PC-3 (cell line): Measurements from ENCODE around the gene GOLGA7B. TPM values are rescaled to one million over a fixed set of nuclear protein-coding genes. Genes with fewer than 3 reads are reported as not detected.

ENCODE experiments used
- ATAC-seq: fragments of 200-7000 bp; cut with Tn5 transposase; 2 replicates; pipeline ENCODE4 v1.9.1; 2020; ENCODE audit warnings: mild to moderate bottlenecking, moderate library complexity
- BruUV-seq: library from RNA; stranded (reverse); fragments of 400-500 nt; replicated peaks from 2 replicates; lab custom pipeline; 2021; lab: Mats Ljungman, UMichigan
- CTCF ChIA-PET: fragments of 300-600 bp; sonication (Branson Sonifier 250); formaldehyde crosslinking; loops from one replicate; lab custom pipeline; 2022; ENCODE audit warnings: antibody characterized with exemption; lab: Charles Lee
- POLR2A ChIA-PET: fragments of 300-600 bp; sonication (Branson Sonifier 250); formaldehyde crosslinking; loops from one replicate; lab custom pipeline; 2022; ENCODE audit warnings: antibody characterized with exemption; ENCODE audit not compliant: unreplicated experiment; lab: Charles Lee
- DNase-seq: peaks from one replicate; pipeline ENCODE4 v3.0.0-alpha.2; 2015
- H2AFZ ChIP-seq: fragments of 300-600 bp; sonication (generic); 2 replicates; pipeline ENCODE4 v1.6.0; 2016; ENCODE audit warnings: antibody characterized with exemption, low read length
- H3F3A ChIP-seq: fragments of 300-600 bp; sonication (generic); one replicate; pipeline ENCODE4 v1.6.0; 2017; ENCODE audit warnings: antibody characterized with exemption, low read length, control low read depth, mild to moderate bottlenecking; ENCODE audit not compliant: unreplicated experiment
- H3K27ac ChIP-seq: fragments of 300-600 bp; sonication (generic); 2 replicates; pipeline ENCODE4 v1.5.1; 2016; ENCODE audit warnings: mild to moderate bottlenecking, low read length
- H3K27me3 ChIP-seq: fragments of 300-600 bp; sonication (generic); 2 replicates; pipeline ENCODE4 v1.6.1; 2016; ENCODE audit warnings: low read length, mixed read lengths
- H3K36me3 ChIP-seq: fragments of 300-600 bp; sonication (generic); 2 replicates; pipeline ENCODE4 v1.6.1; 2016; ENCODE audit warnings: low read depth, mixed run types, low read length, mixed read lengths
- H3K4me1 ChIP-seq: fragments of 300-600 bp; sonication (generic); 2 replicates; pipeline ENCODE4 v1.5.1; 2016; ENCODE audit warnings: low read length; ENCODE audit not compliant: insufficient read depth
- H3K4me2 ChIP-seq: fragments of 300-600 bp; sonication (generic); 2 replicates; pipeline ENCODE4 v1.6.0; 2016; ENCODE audit warnings: low read length
- H3K4me3 ChIP-seq: fragments of 300-600 bp; sonication (generic); 2 replicates; pipeline ENCODE4 v1.5.1; 2016; ENCODE audit warnings: mild to moderate bottlenecking, low read length, mixed read lengths
- H3K79me2 ChIP-seq: fragments of 300-600 bp; sonication (generic); 2 replicates; pipeline ENCODE4 v1.6.1; 2017; ENCODE audit warnings: low read length, mixed read lengths
- H3K9ac ChIP-seq: fragments of 300-600 bp; sonication (generic); 2 replicates; pipeline ENCODE4 v1.6.0; 2016; ENCODE audit warnings: mild to moderate bottlenecking, low read length
- H3K9me2 ChIP-seq: fragments of 300-600 bp; sonication (generic); replicated peaks from 2 replicates; pipeline ENCODE4 v1.6.1; 2016; ENCODE audit warnings: mixed run types, low read length, mixed read lengths
- H3K9me3 ChIP-seq: fragments of 300-600 bp; sonication (generic); 2 replicates; pipeline ENCODE4 v1.6.1; 2016; ENCODE audit warnings: low read length, mixed read lengths
- H4K20me1 ChIP-seq: fragments of 300-600 bp; sonication (generic); 2 replicates; pipeline ENCODE4 v1.6.1; 2016; ENCODE audit warnings: low read length, mixed read lengths
- CTCF ChIP-seq: fragments of 300-600 bp; sonication (generic); conservative IDR thresholded peaks from 2 replicates; pipeline ENCODE4 v1.5.1; 2017; ENCODE audit warnings: antibody characterized with exemption, low read depth, mild to moderate bottlenecking, low read length
- EZH2 ChIP-seq: fragments of 300-600 bp; sonication (generic); IDR thresholded peaks from one replicate; pipeline ENCODE4 v1.6.1; 2017; ENCODE audit warnings: antibody characterized with exemption, mild to moderate bottlenecking, low read length; ENCODE audit not compliant: unreplicated experiment
- EZH2phosphoT487 ChIP-seq: fragments of 300-600 bp; sonication (generic); IDR thresholded peaks from 2 replicates; pipeline ENCODE4 v1.6.1; 2018; ENCODE audit warnings: mild to moderate bottlenecking, antibody characterized with exemption, low read length, borderline replicate concordance
- intact Hi-C: fragments of 100-400 bp; cut with micrococcal nuclease; formaldehyde crosslinking; loops from 2 replicates; pipeline ENCODE4 v1.9.0; 2023
- total RNA-seq: library from RNA; depleted of rRNA; stranded (reverse); fragments of >200 nt; gene quantifications from 2 replicates; pipeline ENCODE4 v1.2.3, GENCODE V29; 2014

The GOLGA7B gene
- total RNA-seq, 1 experiment from 2014 or later = 0.26 TPM

GRCh38 chr10:97905276-97905675 is 55.6 kb downstream of the GOLGA7B start:
- H4K20me1 ChIP-seq = no peaks in the 10 kb centered on the region
- intact Hi-C loops = no loop called here
- no peak overlapping the region for H2AFZ ChIP-seq
- TF ChIP-seq CTCF = no peak
- TF ChIP-seq EZH2 = no peak
- TF ChIP-seq EZH2phosphoT487 = no peak
- ChIA-PET CTCF (no interaction called here), POLR2A (no interaction called here)
- H3K9ac ChIP-seq = no peak overlapping the region
- no peak overlapping the region for H3K4me3 ChIP-seq
- H3K79me2 ChIP-seq = no peaks in the 10 kb centered on the region
- DNase-seq (no peak), ATAC-seq (no peak)
- H3K9me3 ChIP-seq = no peaks in the 10 kb centered on the region
- H3K4me2 ChIP-seq = no peak overlapping the region
- no peaks in the 10 kb centered on the region for H3K36me3 ChIP-seq
- H3K27me3 ChIP-seq = peaks cover 18% of the 10 kb centered on the region
- H3K27ac ChIP-seq = no peak overlapping the region
- no peaks in the 10 kb centered on the region for H3K4me1 ChIP-seq
- BruUV-seq = no TSS peak
- H3F3A ChIP-seq = no peaks in the 10 kb centered on the region
- no peaks in the 10 kb centered on the region for H3K9me2 ChIP-seq

GRCh38 chr10:97907211-97907610 is 57.6 kb downstream of the GOLGA7B start:
- Histone ChIP-seq H3K27ac (no peak overlapping the region), H3K9me2 (no peaks in the 10 kb centered on the region), H4K20me1 (no peaks in the 10 kb centered on the region), H3K9me3 (no peaks in the 10 kb centered on the region), H3K36me3 (no peaks in the 10 kb centered on the region), H3K27me3 (peaks cover 18% of the 10 kb centered on the region), H3K4me3 (no peak overlapping the region), H3K4me2 (no peak overlapping the region), H3K4me1 (no peaks in the 10 kb centered on the region), H3K9ac (no peak overlapping the region), H3F3A (no peaks in the 10 kb centered on the region), H3K79me2 (no peaks in the 10 kb centered on the region), H2AFZ (no peak overlapping the region)
- intact Hi-C loops = no loop called here
- TF ChIP-seq EZH2phosphoT487 (no peak), EZH2 (no peak), CTCF (no peak)
- BruUV-seq = no TSS peak
- no peak for ATAC-seq
- no peak for DNase-seq
- CTCF ChIA-PET = no interaction called here
- POLR2A ChIA-PET = no interaction called here

- ChIA-PET CTCF (no interaction called here), POLR2A (no interaction called here)
- DNase-seq = no peak
- no peak for ATAC-seq
- Histone ChIP-seq H3K27ac (no peak overlapping the region), H3F3A (no peaks in the 10 kb centered on the region), H3K4me2 (no peak overlapping the region), H4K20me1 (no peaks in the 10 kb centered on the region), H3K4me3 (no peak overlapping the region), H3K9ac (no peak overlapping the region), H3K9me3 (no peaks in the 10 kb centered on the region), H3K36me3 (no peaks in the 10 kb centered on the region), H3K79me2 (no peaks in the 10 kb centered on the region), H3K9me2 (no peaks in the 10 kb centered on the region), H2AFZ (no peak overlapping the region), H3K4me1 (no peaks in the 10 kb centered on the region), H3K27me3 (peaks cover 18% of the 10 kb centered on the region)
- TF ChIP-seq EZH2 = no peak
- no peak for TF ChIP-seq EZH2phosphoT487
- no TSS peak for BruUV-seq
- intact Hi-C loops = no loop called here
Measured at GRCh38 chr10:97907830-97908229, 58.2 kb downstream of the GOLGA7B start.
